Superior temporal gyrus (tissue), 1 donor: ENCODE results near the gene TTYH3.

ENCODE experiments used
- DNase-seq: peaks from one replicate; pipeline ENCODE4 v3.0.0-alpha.2; 2016; ENCODE audit errors: extremely low spot score

Gene TTYH3

GRCh38 chr7:2649139-2649838, 17.5 kb downstream of the TTYH3 start:
- DNase-seq = no peak

GRCh38 chr7:2649991-2650390, 18.2 kb downstream of the TTYH3 start:
- DNase-seq = no peak

GRCh38 chr7:2650451-2650850, 18.7 kb downstream of the TTYH3 start:
- DNase-seq = no peak

GRCh38 chr7:2651336-2651735, 19.6 kb downstream of the TTYH3 start:
- no peak for DNase-seq

- DNase-seq = no peak
These were observed 20.3 kb downstream of the TTYH3 start for GRCh38 chr7:2651847-2652735.

GRCh38 chr7:2652736-2653060, 20.9 kb downstream of the TTYH3 start:
- DNase-seq = no peak

GRCh38 chr7:2654059-2654458, 22.3 kb downstream of the TTYH3 start:
- no peak for DNase-seq

- no peak for DNase-seq
These were observed 24.3 kb downstream of the TTYH3 start for GRCh38 chr7:2655870-2656614.

GRCh38 chr7:2657208-2657607, 25.4 kb downstream of the TTYH3 start:
- no peak for DNase-seq

- no peak for DNase-seq
These were observed 26.3 kb downstream of the TTYH3 start for GRCh38 chr7:2657920-2658671.

GRCh38 chr7:2658941-2659340, 27.2 kb downstream of the TTYH3 start:
- DNase-seq = no peak

GRCh38 chr7:2659556-2660358, 28.0 kb downstream of the TTYH3 start:
- no peak for DNase-seq

- DNase-seq = no peak
These were observed 28.7 kb downstream of the TTYH3 start for GRCh38 chr7:2660359-2661095.

- DNase-seq = no peak
These were observed 29.3 kb downstream of the TTYH3 start for GRCh38 chr7:2661096-2661449.

GRCh38 chr7:2661602-2662272, 30.0 kb downstream of the TTYH3 start:
- no peak for DNase-seq

GRCh38 chr7:2662273-2663120, 30.7 kb downstream of the TTYH3 start:
- no peak for DNase-seq

GRCh38 chr7:2663121-2663886, 31.5 kb downstream of the TTYH3 start:
- DNase-seq = no peak

GRCh38 chr7:2663960-2664359, 32.2 kb downstream of the TTYH3 start:
- DNase-seq = no peak
